HepG2 (cell line): Measurements from ENCODE around the gene RPS14. TPM values are rescaled to one million over a fixed set of nuclear protein-coding genes. Genes with fewer than 3 reads are reported as not detected.
A peak's percentile ranks its signal among the peaks of the same experiment; 100 is the strongest.

Source experiments
- ATAC-seq: fragments of 200-7000 bp; cut with Tn5 transposase; 3 replicates; pipeline ENCODE4 v1.9.1; 2020; ENCODE audit warnings: mild to moderate bottlenecking, moderate library complexity
- Bru-seq: library from RNA; stranded (reverse); fragments of 400-500 nt; gene quantifications from one replicate; lab custom pipeline; 2021; lab: Mats Ljungman, UMichigan
- BruChase-seq, 2 experiments: library from RNA; stranded (reverse); fragments of 400-500 nt; gene quantifications; one replicate each; lab custom pipeline; 2021; lab: Mats Ljungman, UMichigan
- BruUV-seq: library from RNA; stranded (reverse); fragments of 400-500 nt; replicated peaks from 2 replicates; lab custom pipeline; 2021; lab: Mats Ljungman, UMichigan
- CTCF ChIA-PET: fragments of 300-600 bp; formaldehyde crosslinking; extraction: SDS; loops from one replicate; lab custom pipeline; 2021; ENCODE audit warnings: low total read pairs, inconsistent platforms, low intra/inter-chr PET ratio; lab: Yijun Ruan, JAX
- POLR2A ChIA-PET: fragments of 350-600 bp; sonication (Branson Sonifier 250); formaldehyde crosslinking; loops from one replicate; lab custom pipeline; 2020; ENCODE audit warnings: antibody characterized with exemption, inconsistent platforms; lab: Yijun Ruan, JAX
- DNase-seq: peaks from one replicate; pipeline ENCODE4 v3.0.0-alpha.2; 2015; ENCODE audit warnings: low spot score
- FAIRE-seq: peaks from 3 replicates; lab custom pipeline; 2011; peaks lifted over from hg19 to GRCh38; lab: Jason Lieb, UNC
- H2AFZ ChIP-seq: one replicate; pipeline ENCODE4 v1.6.1; 2011; ENCODE audit warnings: low read length, inconsistent platforms
- H3K27ac ChIP-seq: fragments of 300-600 bp; 3 replicates; pipeline ENCODE4 v1.8.0; 2011; ENCODE audit warnings: mixed run types, mild to moderate bottlenecking, mixed read lengths, low read length, inconsistent platforms; ENCODE audit not compliant: insufficient read depth; ENCODE audit errors: extremely low read length
- H3K27me3 ChIP-seq, 2 experiments: fragments of 200-600 bp in 1 of 2; 2 replicates in 1 of 2; 3 replicates in 1 of 2; pipeline versions ENCODE4 v1.6.0 to v1.8.0; 2011; ENCODE audit warnings: low read length in 2 of 2, mild to moderate bottlenecking in 2 of 2, moderate library complexity in 2 of 2, inconsistent platforms in 1 of 2; ENCODE audit not compliant: insufficient read depth in 2 of 2, control insufficient read depth in 1 of 2
- H3K36me3 ChIP-seq, 2 experiments: fragments of 200-600 bp in 1 of 2; replicated peaks in 1 of 2; 2 replicates in 1 of 2; 3 replicates in 1 of 2; pipeline versions ENCODE4 v1.5.1 to v1.8.0; 2011; ENCODE audit warnings: low read length in 2 of 2, inconsistent platforms in 1 of 2; ENCODE audit not compliant: insufficient read depth in 2 of 2, control insufficient read depth in 1 of 2
- H3K4me1 ChIP-seq: 2 replicates; pipeline ENCODE4 v1.5.1; 2012; ENCODE audit warnings: low read length, inconsistent platforms; ENCODE audit not compliant: insufficient read depth
- H3K4me2 ChIP-seq: 2 replicates; pipeline ENCODE4 v1.6.0; 2011; ENCODE audit warnings: low read depth, low read length, inconsistent platforms
- H3K4me3 ChIP-seq, 3 experiments: fragments of 200-600 bp in 1 of 3; sonication (generic), shearing (Covaris generic) in 1 of 3; replicated peaks in 1 of 3; 2 replicates each; pipeline ENCODE4 v1.5.1; 2011 to 2016; ENCODE audit warnings: low read length in 3 of 3, inconsistent platforms in 2 of 3, low read depth in 2 of 3, mild to moderate bottlenecking in 2 of 3, control low read depth in 1 of 3, mixed read lengths in 1 of 3; ENCODE audit not compliant: insufficient read depth in 1 of 3
- H3K79me2 ChIP-seq: one replicate; pipeline ENCODE4 v1.6.1; 2011; ENCODE audit warnings: low read length, inconsistent platforms; ENCODE audit not compliant: insufficient read depth
- H3K9ac ChIP-seq: 2 replicates; pipeline ENCODE4 v1.6.0; 2011; ENCODE audit warnings: mild to moderate bottlenecking, low read depth, low read length, inconsistent platforms; ENCODE audit not compliant: insufficient read depth
- H3K9me3 ChIP-seq: 2 replicates; pipeline ENCODE4 v1.5.1; 2012; ENCODE audit warnings: mild to moderate bottlenecking, low read length
- H4K20me1 ChIP-seq: 2 replicates; pipeline ENCODE4 v1.6.0; 2011; ENCODE audit warnings: inconsistent platforms, mild to moderate bottlenecking, low read length, moderate library complexity; ENCODE audit not compliant: insufficient read depth
- KAT7 ChIP-seq: IDR thresholded peaks from 2 replicates; pipeline ENCODE4 v1.6.1; 2018; ENCODE audit warnings: borderline replicate concordance, missing compliant biosample characterization
- KLF9 ChIP-seq: IDR thresholded peaks from 2 replicates; pipeline ENCODE4 v1.6.1; 2016; ENCODE audit warnings: low read depth
- RXRA ChIP-seq: sonication (generic); formaldehyde crosslinking; IDR thresholded peaks from 2 replicates; pipeline ENCODE4 v1.5.1; 2020; ENCODE audit warnings: missing genetic modification reagents
- SATB2 ChIP-seq: sonication (generic); formaldehyde crosslinking; IDR thresholded peaks from 2 replicates; pipeline ENCODE4 v1.5.0; 2020; ENCODE audit warnings: missing genetic modification reagents
- ZBTB20 ChIP-seq: sonication (generic); formaldehyde crosslinking; IDR thresholded peaks from 2 replicates; pipeline ENCODE4 v1.8.1; 2023; ENCODE audit warnings: missing genetic modification reagents, low read depth, mild to moderate bottlenecking, borderline replicate concordance
- ZBTB7B ChIP-seq: sonication (generic); formaldehyde crosslinking; IDR thresholded peaks from 2 replicates; pipeline ENCODE4 v1.4.0; 2020; ENCODE audit warnings: missing genetic modification reagents
- ZNF383 ChIP-seq: sonication (generic); formaldehyde crosslinking; IDR thresholded peaks from 2 replicates; pipeline ENCODE4 v1.4.0; 2020; ENCODE audit warnings: missing genetic modification reagents, mild to moderate bottlenecking, borderline replicate concordance
- ZSCAN12 ChIP-seq: sonication (generic); formaldehyde crosslinking; IDR thresholded peaks from 2 replicates; pipeline ENCODE4 v1.9.0; 2021; ENCODE audit warnings: mild to moderate bottlenecking, missing genetic modification reagents
- WGBS: methylation state at CpG from one replicate; pipeline ENCODE4 v1.1.6; 2017; ENCODE audit warnings: low lambda C conversion rate; 5-methylcytosine and 5-hydroxymethylcytosine counted together
- in situ Hi-C: cut with HindIII; loops from 2 replicates; pipeline ENCODE4 v1.10.0; 2017; ENCODE audit warnings: low pct_unique_long_range_greater_than_20kb; ENCODE audit not compliant: extremely low pct_ligation_motif_present
- intact Hi-C: fragments of 100-400 bp; cut with micrococcal nuclease; formaldehyde crosslinking; loops from one replicate; pipeline ENCODE4 v1.10.0; 2022; ENCODE audit not compliant: unreplicated experiment
- long read RNA-seq, 2 experiments: library from RNA in 1 of 2; library from polyadenylated mRNA in 1 of 2; stranded (forward) in 1 of 2; unstranded in 1 of 2; transcript quantifications; one replicate each; pipeline ENCODE4 v2.0.0, GENCODE V29; 2019 to 2022
- polyA minus RNA-seq, 3 experiments: library from RNA; depleted of rRNA, polyadenylated mRNA; stranded (reverse); fragments of >200 nt; gene quantifications; 2 replicates each; pipeline ENCODE4 v1.2.3, GENCODE V29; 2011; ENCODE audit warnings: low replicate concordance in 1 of 3
- polyA plus RNA-seq, 8 experiments: library from polyadenylated mRNA; depleted of rRNA in 3 of 8; stranded (reverse) in 7 of 8; unstranded in 1 of 8; fragments of >200 nt; fragmentation: Illumina TruSeq in 4 of 8; extraction: Trizol in 4 of 8; gene quantifications; 2 replicates each; pipeline versions ENCODE4 v1.2.1 to v1.2.3, GENCODE V29; 2011 to 2016; ENCODE audit warnings: low read depth in 4 of 8, missing spikeins in 1 of 8, mixed read lengths in 1 of 8; ENCODE audit not compliant: insufficient read depth in 1 of 8
- total RNA-seq, 5 experiments: library from RNA; depleted of rRNA; stranded (reverse); fragments of >200 nt; fragmentation: Illumina TruSeq; extraction: Trizol; gene quantifications; 2 replicates each; pipeline ENCODE4 v1.2.3, GENCODE V29; 2016; ENCODE audit warnings: low read depth in 1 of 5
- TF ChIP-seq, protein P1 (sequence below): sonication (generic); formaldehyde crosslinking; IDR thresholded peaks from 2 replicates; pipeline ENCODE4 v1.5.0; 2020; ENCODE audit warnings: missing genetic modification reagents
- TF ChIP-seq, protein P2 (sequence below): sonication (generic); formaldehyde crosslinking; IDR thresholded peaks from 2 replicates; pipeline ENCODE4 v1.4.0; 2020; ENCODE audit warnings: low read depth, mild to moderate bottlenecking, missing genetic modification reagents

Gene RPS14
- 2,116 and 2,466 TPM in 2 replicates for total RNA-seq (2016; rRNA removed; fragmentation: Illumina TruSeq; extraction: Trizol)
- 3,305 and 3,520 TPM in 2 replicates for total RNA-seq (2016; cell fraction: cytosol; rRNA removed; fragmentation: Illumina TruSeq; extraction: Trizol; ENCODE audit: low read depth)
- 2,149 and 2,588 TPM in 2 replicates for total RNA-seq (2016; cell fraction: insoluble cytoplasmic fraction; rRNA removed; fragmentation: Illumina TruSeq; extraction: Trizol)
- 4,929 and 5,069 TPM in 2 replicates for total RNA-seq (2016; cell fraction: membrane; rRNA removed; fragmentation: Illumina TruSeq; extraction: Trizol)
- 644 and 721 TPM in 2 replicates for total RNA-seq (2016; cell fraction: nucleus; rRNA removed; fragmentation: Illumina TruSeq; extraction: Trizol)
- 3,058 and 3,295 TPM in 2 replicates for polyA plus RNA-seq (2011; rRNA removed)
- 6,315 and 8,239 TPM in 2 replicates for polyA plus RNA-seq (2011; cell fraction: cytosol; rRNA removed)
- polyA plus RNA-seq (2011; cell fraction: nucleus; rRNA removed), result 1,184 and 1,580 TPM in 2 replicates
- polyA plus RNA-seq (2012), result 3,506 and 4,895 TPM in 2 replicates
- 3,347 and 3,785 TPM in 2 replicates for polyA plus RNA-seq (2016; cell fraction: cytosol; fragmentation: Illumina TruSeq; extraction: Trizol; ENCODE audit: low read depth)
- polyA plus RNA-seq (2016; cell fraction: insoluble cytoplasmic fraction; fragmentation: Illumina TruSeq; extraction: Trizol; ENCODE audit: low read depth), result 2,246 and 2,277 TPM in 2 replicates
- 4,452 and 4,569 TPM in 2 replicates for polyA plus RNA-seq (2016; cell fraction: membrane; fragmentation: Illumina TruSeq; extraction: Trizol; ENCODE audit: low read depth)
- polyA plus RNA-seq (2016; cell fraction: nucleus; fragmentation: Illumina TruSeq; extraction: Trizol; ENCODE audit: insufficient read depth, low read depth), result 1,056 and 1,136 TPM in 2 replicates
- 795 and 1,496 TPM in 2 replicates for polyA minus RNA-seq (2011; rRNA and poly(A)+ RNA removed; ENCODE audit: low replicate concordance)
- polyA minus RNA-seq (2011; cell fraction: cytosol; rRNA and poly(A)+ RNA removed), result 375 and 432 TPM in 2 replicates
- polyA minus RNA-seq (2011; cell fraction: nucleus; rRNA and poly(A)+ RNA removed), result 180 and 283 TPM in 2 replicates
- Bru-seq, nascent RNA, result percentile 99 among the genes with signal in this experiment
- BruChase-seq, experiment 1, labeled RNA remaining after a 6-hour chase, result percentile 99 among the genes with signal in this experiment
- BruChase-seq, experiment 2, labeled RNA remaining after a 2-hour chase, result percentile 99 among the genes with signal in this experiment
- long read RNA-seq, experiment 1, transcript RPS14-201 (5 exons, 712 nt), result minor isoform, 76 of 2,801 reads
- long read RNA-seq, experiment 1, transcript RPS14-205 (3 exons, 3,119 nt), result minor isoform, 17 of 2,801 reads
- long read RNA-seq, experiment 1, transcript RPS14-202 (5 exons, 2,314 nt), result minor isoform, 56 of 2,801 reads
- long read RNA-seq, experiment 1, transcript RPS14-203 (5 exons, 569 nt), result major isoform, 2,205 of 2,801 reads
- long read RNA-seq, experiment 1, partial matches to known transcripts, result 397 of 2,801 reads
- long read RNA-seq, experiment 1, other reads (novel, unspliced or antisense), result 50 of 2,801 reads
- long read RNA-seq, experiment 2, transcript RPS14-202 (5 exons, 2,314 nt), result minor isoform, 71 of 3,756 reads
- long read RNA-seq, experiment 2, transcript RPS14-201 (5 exons, 712 nt), result minor isoform, 134 of 3,756 reads
- long read RNA-seq, experiment 2, transcript RPS14-205 (3 exons, 3,119 nt), result minor isoform, 65 of 3,756 reads
- long read RNA-seq, experiment 2, transcript RPS14-203 (5 exons, 569 nt), result major isoform, 1,724 of 3,756 reads
- long read RNA-seq, experiment 2, partial matches to known transcripts, result 1,689 of 3,756 reads
- long read RNA-seq, experiment 2, other reads (novel, unspliced or antisense), result 71 of 3,756 reads

DNA sequence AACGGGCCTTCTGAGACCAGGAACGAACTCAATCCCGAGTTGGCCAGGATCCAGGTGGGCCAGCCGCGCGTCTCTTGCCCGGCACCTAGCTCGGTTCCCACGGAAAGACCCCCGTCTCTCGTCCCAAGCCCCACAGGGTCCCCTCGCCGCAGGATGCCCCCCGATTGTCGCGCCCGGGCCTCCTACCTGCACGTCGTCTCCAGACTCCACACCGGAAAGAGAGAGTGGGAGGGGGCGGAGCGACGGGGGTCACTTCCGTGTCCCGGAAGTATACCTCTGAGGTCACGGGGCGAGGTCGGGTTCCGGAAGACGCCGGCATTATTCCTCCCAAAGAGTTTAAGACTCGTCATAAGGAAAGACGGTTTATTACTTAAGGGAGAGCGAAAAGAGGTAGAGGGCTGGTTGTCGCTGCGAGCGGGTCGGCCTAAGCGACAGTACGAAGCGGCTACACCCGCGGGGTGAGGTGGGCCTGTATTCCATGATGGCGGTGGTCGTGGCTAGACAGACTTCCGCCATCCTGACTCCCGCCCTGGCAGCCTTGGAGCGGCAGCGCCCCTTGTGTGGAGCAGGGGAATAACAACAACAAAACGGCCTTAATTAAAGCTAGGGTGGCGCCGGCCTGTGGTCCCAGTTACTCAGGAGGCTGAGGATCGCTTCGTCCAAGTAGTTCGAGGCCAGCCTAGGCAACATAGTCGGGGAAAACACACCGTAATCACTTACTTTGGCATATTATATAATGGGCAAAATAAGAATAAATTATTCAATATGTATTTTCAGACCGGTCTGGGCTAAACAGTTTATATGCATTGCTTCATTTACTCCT lies at the start of gene RPS14:
Gene RPS14, minus strand, starts transcription at position 223 of the 823 bp plus-strand sequence. CDS start 2,006 bp downstream, outside the sequence.
- CTCF ChIA-PET, result interaction anchor here (2.4 kb wide), 1 partner anchor 95 kb away, joined by 5 read pairs; no protein-coding TSS in a partner anchor
- TSS peak; percentile 98 for BruUV-seq
- ATAC-seq (peak; percentile 96), FAIRE-seq (peak; percentile 76), DNase-seq (peak; percentile 87)
- peaks cover 33% of the 10 kb centered on the region for H3K4me1 ChIP-seq
- intact Hi-C loops (no loop called here), in situ Hi-C loops (loop anchor here (10.0 to 25.0 kb wide), 3 partner anchors 95 to 213 kb away; partner anchors contain the start of gene MYOZ3)
- peaks cover 35% of the 10 kb centered on the region for H3K79me2 ChIP-seq
- H3K27ac ChIP-seq, result peak within 1 kb of the TSS; percentile 95
- peak within 1 kb of the TSS; percentile 89 for H3K4me2 ChIP-seq
- peaks cover 42% of the 10 kb centered on the region for H4K20me1 ChIP-seq
- peak within 1 kb of the TSS; percentile 99 for H3K9ac ChIP-seq
- 4% methylated on average over 35 of the region's 58 CpGs for WGBS
- H3K4me3 ChIP-seq, result peak within 1 kb of the TSS; percentile 86 to 93 (median 90)
- H3K9me3 ChIP-seq, result no peaks in the 10 kb centered on the region
- peaks cover 16 to 33% of the 10 kb centered on the region in 2 experiments for H3K36me3 ChIP-seq
- H3K27me3 ChIP-seq, result no peaks in the 10 kb centered on the region; a peak in 1 of 5 replicates
- peak within 1 kb of the TSS; percentile 56 for H2AFZ ChIP-seq
- POLR2A ChIA-PET, result interaction anchor here (0.6 to 2.1 kb wide), 30 partner anchors 8 to 489 kb away, joined by 3 to 29 read pairs (median 5); partner anchors contain the start of genes CD74, DCTN4, RBM22 and SLC26A2
- TF ChIP-seq KLF9 (CRISPR knock-in tag) (peak; percentile 30; the same call in 1 of the 2 replicates), SATB2 (CRISPR knock-in tag) (peak; percentile 61; the same call in 1 of the 2 replicates), ZNF383 (CRISPR knock-in tag) (peak; percentile 55; the same call in 1 of the 2 replicates), KAT7 (peak; percentile 85), ZBTB7B (CRISPR knock-in tag) (peak; percentile 81), ZSCAN12 (no peak), RXRA (CRISPR knock-in tag) (peak; percentile 77), ZBTB20 (CRISPR knock-in tag) (peak; percentile 82; the same call in 1 of the 2 replicates)
- TF ChIP-seq, protein P1, sequence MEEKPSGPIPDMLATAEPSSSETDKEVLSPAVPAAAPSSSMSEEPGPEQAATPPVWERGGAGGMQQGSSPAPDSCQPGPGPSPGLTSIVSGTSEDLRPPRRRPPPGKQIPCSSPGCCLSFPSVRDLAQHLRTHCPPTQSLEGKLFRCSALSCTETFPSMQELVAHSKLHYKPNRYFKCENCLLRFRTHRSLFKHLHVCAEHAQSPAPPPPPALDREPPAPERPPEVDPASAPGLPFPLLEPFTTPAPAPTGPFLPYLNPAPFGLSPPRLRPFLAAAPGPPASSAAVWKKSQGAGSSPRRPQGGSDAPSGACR (CRISPR knock-in tag), result peak; percentile 44
- TF ChIP-seq, protein P2, sequence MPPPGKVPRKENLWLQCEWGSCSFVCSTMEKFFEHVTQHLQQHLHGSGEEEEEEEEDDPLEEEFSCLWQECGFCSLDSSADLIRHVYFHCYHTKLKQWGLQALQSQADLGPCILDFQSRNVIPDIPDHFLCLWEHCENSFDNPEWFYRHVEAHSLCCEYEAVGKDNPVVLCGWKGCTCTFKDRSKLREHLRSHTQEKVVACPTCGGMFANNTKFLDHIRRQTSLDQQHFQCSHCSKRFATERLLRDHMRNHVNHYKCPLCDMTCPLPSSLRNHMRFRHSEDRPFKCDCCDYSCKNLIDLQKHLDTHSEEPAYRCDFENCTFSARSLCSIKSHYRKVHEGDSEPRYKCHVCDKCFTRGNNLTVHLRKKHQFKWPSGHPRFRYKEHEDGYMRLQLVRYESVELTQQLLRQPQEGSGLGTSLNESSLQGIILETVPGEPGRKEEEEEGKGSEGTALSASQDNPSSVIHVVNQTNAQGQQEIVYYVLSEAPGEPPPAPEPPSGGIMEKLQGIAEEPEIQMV, result no peak
